Trophoblast cell (in vitro differentiated cells and primary cell): ENCODE results near the gene PRKAG1.

Experiments
- DNase-seq, 2 donors: peaks; one replicate each; pipeline ENCODE4 v3.0.0-alpha.2; 2016
- H2AFZ ChIP-seq: 2 replicates; pipeline ENCODE4 v1.6.1; 2013; ENCODE audit warnings: low read length, moderate library complexity, mild to moderate bottlenecking; ENCODE audit not compliant: insufficient read depth, poor library complexity
- H2AK5ac ChIP-seq: 2 replicates; pipeline ENCODE4 v1.6.1; 2013; ENCODE audit warnings: mild to moderate bottlenecking, low read length
- H2BK120ac ChIP-seq: 2 replicates; pipeline ENCODE4 v1.6.1; 2013; ENCODE audit warnings: low read length, mild to moderate bottlenecking, moderate library complexity; ENCODE audit not compliant: insufficient read depth, poor library complexity
- H2BK12ac ChIP-seq: 2 replicates; pipeline ENCODE4 v1.6.1; 2013; ENCODE audit warnings: mild to moderate bottlenecking, low read length, moderate library complexity
- H2BK5ac ChIP-seq: 2 replicates; pipeline ENCODE4 v1.6.1; 2013; ENCODE audit warnings: low read length, low read depth, moderate library complexity, mild to moderate bottlenecking; ENCODE audit not compliant: poor library complexity
- H3K14ac ChIP-seq: 2 replicates; pipeline ENCODE4 v1.6.1; 2013; ENCODE audit warnings: mild to moderate bottlenecking, low read length
- H3K18ac ChIP-seq: 2 replicates; pipeline ENCODE4 v1.6.1; 2013; ENCODE audit warnings: mild to moderate bottlenecking, low read length
- H3K23ac ChIP-seq: 2 replicates; pipeline ENCODE4 v1.6.1; 2013; ENCODE audit warnings: low read length
- H3K27ac ChIP-seq: 2 replicates; pipeline ENCODE4 v1.5.1; 2013; ENCODE audit warnings: low read depth, mild to moderate bottlenecking, inconsistent platforms, low read length, moderate library complexity
- H3K27me3 ChIP-seq: 2 replicates; pipeline ENCODE4 v1.6.1; 2013; ENCODE audit warnings: inconsistent platforms, mild to moderate bottlenecking, low read length, moderate library complexity; ENCODE audit not compliant: insufficient read depth
- H3K36me3 ChIP-seq, 2 experiments: 1 replicate in 1 of 2; 2 replicates in 1 of 2; pipeline ENCODE4 v1.6.1; 2013; ENCODE audit warnings: low read length in 2 of 2, mild to moderate bottlenecking in 2 of 2, moderate library complexity in 1 of 2; ENCODE audit not compliant: insufficient read depth in 2 of 2, control insufficient read depth in 1 of 2
- H3K4ac ChIP-seq: 2 replicates; pipeline ENCODE4 v1.6.1; 2013; ENCODE audit warnings: low read depth, mild to moderate bottlenecking, low read length, moderate library complexity
- H3K4me1 ChIP-seq, 2 experiments: 1 replicate in 1 of 2; 2 replicates in 1 of 2; pipeline ENCODE4 v1.6.1; 2013; ENCODE audit warnings: low read length in 2 of 2, mild to moderate bottlenecking in 2 of 2, moderate library complexity in 1 of 2; ENCODE audit not compliant: insufficient read depth in 2 of 2, control insufficient read depth in 1 of 2
- H3K4me2 ChIP-seq: 2 replicates; pipeline ENCODE4 v1.6.1; 2013; ENCODE audit warnings: inconsistent platforms, mild to moderate bottlenecking, low read length, moderate library complexity
- H3K4me3 ChIP-seq: 2 replicates; pipeline ENCODE4 v1.5.1; 2013; ENCODE audit warnings: mild to moderate bottlenecking, low read depth, low read length, inconsistent platforms
- H3K79me1 ChIP-seq: one replicate; pipeline ENCODE4 v1.6.1; 2013; ENCODE audit warnings: low read length
- H3K79me2 ChIP-seq: 2 replicates; pipeline ENCODE4 v1.6.1; 2013; ENCODE audit warnings: low read length, mild to moderate bottlenecking; ENCODE audit not compliant: control insufficient read depth, insufficient read depth, poor library complexity
- H3K9ac ChIP-seq: 2 replicates; pipeline ENCODE4 v1.6.1; 2013; ENCODE audit warnings: mild to moderate bottlenecking, low read length
- H3K9me3 ChIP-seq: 2 replicates; pipeline ENCODE4 v1.6.1; 2013; ENCODE audit warnings: low read depth, mild to moderate bottlenecking, control low read depth, inconsistent platforms, low read length; ENCODE audit not compliant: insufficient read depth
- H4K12ac ChIP-seq: 2 replicates; pipeline ENCODE4 v1.6.1; 2013; ENCODE audit warnings: low read depth, mild to moderate bottlenecking, low read length, moderate library complexity
- H4K8ac ChIP-seq: 2 replicates; pipeline ENCODE4 v1.6.1; 2013; ENCODE audit warnings: low read depth, mild to moderate bottlenecking, low read length, moderate library complexity
- H4K91ac ChIP-seq: one replicate; pipeline ENCODE4 v1.6.1; 2013; ENCODE audit warnings: low read depth, mild to moderate bottlenecking, low read length, moderate library complexity
- whole genome bisulfite sequencing: extraction: QIAGEN DNeasy Blood & Tissue Kit; methylation state at CpG from one replicate; pipeline ENCODE4 v1.1.7; 2013; ENCODE audit warnings: missing lambda C conversion rate; ENCODE audit not compliant: insufficient read length, insufficient coverage; ENCODE audit errors: extremely low coverage; 5-methylcytosine and 5-hydroxymethylcytosine counted together

PRKAG1 gene

DNA sequence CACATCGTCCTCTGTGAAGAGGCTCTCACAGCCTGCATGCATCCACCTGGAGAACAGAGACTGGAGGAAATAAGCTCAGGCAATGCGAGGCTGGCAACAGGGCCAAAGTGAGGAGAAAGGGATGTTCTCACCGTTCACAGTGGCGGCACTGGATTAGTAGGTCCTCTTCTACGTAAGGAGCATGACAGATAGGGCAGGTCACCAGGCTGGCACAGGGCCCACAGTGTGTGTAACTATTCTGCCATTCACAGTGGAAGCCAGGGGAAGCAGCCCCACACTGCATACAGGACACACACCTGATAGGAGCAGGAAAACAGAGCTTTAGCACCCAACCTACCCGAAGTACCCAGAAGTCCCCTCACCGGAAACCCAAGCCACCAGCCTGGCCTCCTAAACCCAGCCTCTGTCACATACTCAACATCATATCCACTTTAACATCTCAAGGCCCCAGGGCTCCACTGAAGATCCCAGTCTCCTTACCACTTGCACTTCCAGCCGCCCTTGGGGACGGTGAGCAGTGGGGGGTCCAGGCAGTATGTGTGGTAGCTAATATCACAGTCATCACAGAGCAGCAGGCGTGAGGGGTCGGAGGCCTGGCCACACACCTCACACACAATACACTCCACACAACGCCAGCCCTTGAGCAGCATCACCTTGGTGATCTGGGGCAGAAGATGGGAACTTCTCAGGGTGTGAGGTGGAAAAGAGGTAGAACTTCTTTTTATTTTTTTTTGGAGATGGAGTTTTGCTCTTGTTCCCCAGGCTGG, 27.7 kb upstream of the PRKAG1 start:
- Histone ChIP-seq H3K4me3 (no peak overlapping the region), H3K4ac (no peak overlapping the region), H3K79me2 (no peaks in the 10 kb centered on the region), H3K4me2 (no peak overlapping the region), H3K23ac (no peak overlapping the region), H4K91ac (no peak overlapping the region), H4K12ac (no peak overlapping the region), H3K36me3 (peaks cover 85 to 94% of the 10 kb centered on the region in 2 experiments), H2AFZ (no peak overlapping the region), H4K8ac (no peak overlapping the region), H3K27me3 (no peaks in the 10 kb centered on the region), H3K9me3 (no peaks in the 10 kb centered on the region), H2AK5ac (no peak overlapping the region), H2BK5ac (no peak overlapping the region), H3K18ac (no peak overlapping the region), H3K4me1 (no peaks in the 10 kb centered on the region), H2BK120ac (no peak overlapping the region), H2BK12ac (no peak overlapping the region), H3K27ac (no peak overlapping the region), H3K9ac (no peak overlapping the region), H3K14ac (no peak overlapping the region), H3K79me1 (no peaks in the 10 kb centered on the region)
- DNase-seq: no peak
- WGBS: no CpG with 5 or more reads among the region's 12 CpGs

DNA sequence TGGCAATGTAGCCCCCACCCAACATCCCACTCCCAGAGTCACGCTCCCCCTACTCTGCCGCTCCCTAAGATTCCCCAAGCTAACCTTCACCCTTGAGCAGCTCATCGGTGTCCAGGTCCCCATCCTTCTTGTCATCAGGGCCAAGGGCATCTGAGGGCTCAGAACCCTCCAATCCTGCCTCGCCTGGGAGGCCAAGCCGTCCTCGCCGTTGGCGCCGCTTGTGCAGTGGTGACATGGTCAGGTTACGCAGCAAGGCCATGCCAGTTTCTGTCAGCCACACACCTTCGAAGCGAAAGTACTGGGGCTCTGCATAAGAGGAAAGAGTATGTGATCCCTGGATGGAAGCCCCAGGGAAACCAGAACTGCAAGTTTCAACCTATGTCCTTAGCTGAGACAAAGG, 26.1 kb upstream of the PRKAG1 start:
- no peak overlapping the region for H2BK5ac ChIP-seq
- no CpG with 5 or more reads among the region's 12 CpGs for WGBS

DNA sequence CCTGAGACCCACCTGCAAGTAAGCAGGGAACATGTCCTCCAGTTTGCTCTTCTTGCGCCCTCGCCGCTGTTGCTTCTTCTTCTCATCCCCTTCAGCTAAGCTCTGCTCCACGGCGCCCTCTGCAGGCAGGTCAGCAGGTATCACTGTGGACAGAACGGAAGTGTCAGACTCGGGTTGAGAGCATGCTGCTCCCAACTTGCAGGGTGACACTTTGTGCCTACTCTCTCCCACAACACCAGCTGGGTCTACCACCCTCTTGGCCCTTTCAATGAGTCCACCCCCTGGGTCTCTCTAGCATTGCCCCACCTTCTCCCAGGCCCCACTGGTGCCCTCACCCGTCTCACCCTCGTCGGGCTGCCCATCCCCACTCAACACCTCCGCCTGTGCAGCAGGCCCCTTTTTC, 25.3 kb upstream of the PRKAG1 start:
- H3K18ac ChIP-seq: no peak overlapping the region
- H3K4ac ChIP-seq: no peak overlapping the region
- H3K79me1 ChIP-seq: no peaks in the 10 kb centered on the region
- no CpG with 5 or more reads among the region's 11 CpGs for WGBS
- H2BK5ac ChIP-seq: no peak overlapping the region
- DNase-seq: peak; percentile 32 to 44
- peaks cover 86 to 93% of the 10 kb centered on the region in 2 experiments for H3K36me3 ChIP-seq
- no peak overlapping the region for H4K91ac ChIP-seq
- no peak overlapping the region for H3K9ac ChIP-seq
- no peak overlapping the region for H3K4me3 ChIP-seq
- H3K23ac ChIP-seq: no peak overlapping the region
- H4K12ac ChIP-seq: no peak overlapping the region
- H3K27me3 ChIP-seq: no peaks in the 10 kb centered on the region
- H3K4me2 ChIP-seq: no peak overlapping the region
- H3K27ac ChIP-seq: no peak overlapping the region
- no peak overlapping the region for H3K14ac ChIP-seq
- H2BK12ac ChIP-seq: no peak overlapping the region
- no peaks in the 10 kb centered on the region for H3K4me1 ChIP-seq
- H3K79me2 ChIP-seq: no peaks in the 10 kb centered on the region
- H2BK120ac ChIP-seq: no peak overlapping the region
- H2AFZ ChIP-seq: no peak overlapping the region
- no peak overlapping the region for H4K8ac ChIP-seq
- no peaks in the 10 kb centered on the region for H3K9me3 ChIP-seq
- no peak overlapping the region for H2AK5ac ChIP-seq

More for the DNA sequence above, 26.1 kb upstream of the PRKAG1 start:
- no peak overlapping the region for H2BK12ac ChIP-seq
- no peak overlapping the region for H2BK120ac ChIP-seq
- no peak overlapping the region for H2AK5ac ChIP-seq
- H3K4me3 ChIP-seq: no peak overlapping the region
- no peak overlapping the region for H4K8ac ChIP-seq
- peaks cover 85 to 94% of the 10 kb centered on the region in 2 experiments for H3K36me3 ChIP-seq
- H4K12ac ChIP-seq: no peak overlapping the region
- H3K79me2 ChIP-seq: no peaks in the 10 kb centered on the region
- H3K4ac ChIP-seq: no peak overlapping the region
- H3K27ac ChIP-seq: no peak overlapping the region
- H3K4me1 ChIP-seq: no peaks in the 10 kb centered on the region
- no peak overlapping the region for H3K14ac ChIP-seq
- H3K27me3 ChIP-seq: no peaks in the 10 kb centered on the region
- no peak overlapping the region for H2AFZ ChIP-seq
- H3K18ac ChIP-seq: no peak overlapping the region
- no peak overlapping the region for H3K23ac ChIP-seq
- no peaks in the 10 kb centered on the region for H3K9me3 ChIP-seq
- no peak overlapping the region for H3K9ac ChIP-seq
- H3K79me1 ChIP-seq: no peaks in the 10 kb centered on the region
- DNase-seq: no peak
- H3K4me2 ChIP-seq: no peak overlapping the region
- H4K91ac ChIP-seq: no peak overlapping the region

DNA sequence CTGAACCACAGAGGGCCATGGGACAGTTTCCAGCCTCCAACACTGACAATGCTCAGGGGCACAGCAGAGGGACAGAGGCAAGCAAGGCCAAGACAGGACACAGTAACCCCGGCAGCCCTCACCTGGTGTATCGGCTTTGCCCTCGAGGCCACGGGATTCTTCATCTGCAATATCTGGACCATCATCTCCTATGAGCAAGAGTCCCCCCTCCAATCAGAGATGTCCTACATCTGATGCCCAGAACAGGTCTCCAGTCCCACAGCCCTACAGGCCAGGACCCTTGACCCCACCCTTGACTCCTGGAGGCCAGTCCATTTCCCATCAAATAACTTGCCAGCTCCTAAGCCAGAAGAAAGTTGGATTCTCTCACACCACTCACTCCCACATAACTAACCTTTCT, 24.7 kb upstream of the PRKAG1 start:
- WGBS: no CpG with 5 or more reads among the region's 4 CpGs
- no peak overlapping the region for H4K12ac ChIP-seq
- H3K36me3 ChIP-seq: peaks cover 90 to 94% of the 10 kb centered on the region in 2 experiments
- H2BK12ac ChIP-seq: no peak overlapping the region
- H3K4ac ChIP-seq: no peak overlapping the region
- no peak overlapping the region for H3K4me2 ChIP-seq
- DNase-seq: no peak
- no peak overlapping the region for H2BK120ac ChIP-seq
- H3K4me3 ChIP-seq: no peak overlapping the region
- no peaks in the 10 kb centered on the region for H3K9me3 ChIP-seq
- H3K27me3 ChIP-seq: no peaks in the 10 kb centered on the region
- no peak overlapping the region for H3K14ac ChIP-seq
- no peak overlapping the region for H2AK5ac ChIP-seq
- no peak overlapping the region for H2AFZ ChIP-seq
- H3K79me2 ChIP-seq: no peaks in the 10 kb centered on the region
- no peaks in the 10 kb centered on the region for H3K79me1 ChIP-seq
- H3K9ac ChIP-seq: no peak overlapping the region
- no peak overlapping the region for H4K91ac ChIP-seq
- no peak overlapping the region for H2BK5ac ChIP-seq
- H4K8ac ChIP-seq: no peak overlapping the region
- H3K4me1 ChIP-seq: no peaks in the 10 kb centered on the region
- no peak overlapping the region for H3K23ac ChIP-seq
- H3K27ac ChIP-seq: no peak overlapping the region
- H3K18ac ChIP-seq: no peak overlapping the region
